Endothelial cell of umbilical vein (primary cell): ENCODE results near the gene PKHD1. TPM values are rescaled to one million over a fixed set of nuclear protein-coding genes. Genes with fewer than 3 reads are reported as not detected.

ENCODE experiments used
- BruUV-seq: library from RNA; stranded (reverse); fragments of 400-500 nt; replicated peaks from 2 replicates; lab custom pipeline; 2021; lab: Mats Ljungman, UMichigan
- CTCF ChIA-PET: fragments of 300-600, 350-600 bp; sonication (Branson Sonifier 250); formaldehyde crosslinking; loops from one replicate; lab custom pipeline; 2021; ENCODE audit warnings: antibody characterized with exemption, inconsistent platforms; lab: Charles Lee
- POLR2A ChIA-PET: fragments of 300-600, 350-600 bp; sonication (Branson Sonifier 250); formaldehyde crosslinking; loops from one replicate; lab custom pipeline; 2021; ENCODE audit warnings: antibody characterized with exemption, inconsistent platforms; lab: Charles Lee
- DNase-seq: peaks from one replicate; pipeline ENCODE4 v3.0.0-alpha.2; 2011; ENCODE audit warnings: low read depth, low spot score
- FAIRE-seq: peaks from 2 replicates; lab custom pipeline; 2011; peaks lifted over from hg19 to GRCh38; lab: Jason Lieb, UNC
- H2AFZ ChIP-seq: 2 replicates; pipeline ENCODE4 v1.6.0; 2012; ENCODE audit warnings: low read depth, low read length, control low read depth, inconsistent platforms
- H3K27ac ChIP-seq: 2 replicates; pipeline ENCODE4 v1.5.1; 2011; ENCODE audit warnings: low read depth, mild to moderate bottlenecking, control low read depth, low read length, moderate library complexity; ENCODE audit not compliant: insufficient read depth
- H3K27me3 ChIP-seq, 2 experiments: 2 replicates each; pipeline versions ENCODE4 v1.6.0 to v1.6.1; 2011; ENCODE audit warnings: low read length in 2 of 2, mixed read lengths in 1 of 2; ENCODE audit not compliant: control insufficient read depth in 2 of 2, insufficient read depth in 2 of 2
- H3K36me3 ChIP-seq, 2 experiments: 2 replicates in 1 of 2; 3 replicates in 1 of 2; pipeline ENCODE4 v1.5.1; 2011; ENCODE audit warnings: low read length in 2 of 2, mild to moderate bottlenecking in 1 of 2, moderate library complexity in 1 of 2; ENCODE audit not compliant: control insufficient read depth in 2 of 2, insufficient read depth in 2 of 2; ENCODE audit errors: extremely low read depth in 1 of 2
- H3K4me1 ChIP-seq: 3 replicates; pipeline ENCODE4 v1.5.1; 2011; ENCODE audit warnings: mild to moderate bottlenecking, low read length; ENCODE audit not compliant: control insufficient read depth, insufficient read depth; ENCODE audit errors: extremely low read depth
- H3K4me2 ChIP-seq: 2 replicates; pipeline ENCODE4 v1.6.1; 2011; ENCODE audit warnings: low read length, control low read depth, mixed read lengths; ENCODE audit not compliant: insufficient read depth
- H3K4me3 ChIP-seq, 3 experiments: fragments of 200-600 bp in 1 of 3; sonication (generic), shearing (Covaris generic) in 1 of 3; replicated peaks in 1 of 3; 2 replicates each; pipeline ENCODE4 v1.5.1; 2011 to 2016; ENCODE audit warnings: control low read depth in 3 of 3, low read length in 3 of 3, mild to moderate bottlenecking in 2 of 3, inconsistent platforms in 1 of 3, low read depth in 1 of 3, moderate library complexity in 1 of 3; ENCODE audit not compliant: insufficient read depth in 1 of 3
- H3K79me2 ChIP-seq: 2 replicates; pipeline ENCODE4 v1.6.0; 2012; ENCODE audit warnings: low read length, inconsistent platforms; ENCODE audit not compliant: control insufficient read depth, insufficient read depth
- H3K9ac ChIP-seq: replicated peaks from 2 replicates; pipeline ENCODE3; 2011; ENCODE audit warnings: low read length, control low read depth; ENCODE audit not compliant: insufficient read depth; ENCODE audit errors: extremely low read depth
- H3K9me1 ChIP-seq: replicated peaks from 3 replicates; pipeline ENCODE4 v1.6.0; 2011; ENCODE audit warnings: mild to moderate bottlenecking, low read length; ENCODE audit not compliant: control insufficient read depth, insufficient read depth; ENCODE audit errors: extremely low read depth
- H3K9me3 ChIP-seq: replicated peaks from 2 replicates; pipeline ENCODE4 v1.5.1; 2012; ENCODE audit warnings: low read length, inconsistent platforms; ENCODE audit not compliant: control insufficient read depth, insufficient read depth
- H4K20me1 ChIP-seq: replicated peaks from 2 replicates; pipeline ENCODE3; 2011; ENCODE audit warnings: mild to moderate bottlenecking, low read length; ENCODE audit not compliant: control insufficient read depth, insufficient read depth; ENCODE audit errors: extremely low read depth
- CTCF ChIP-seq, 2 donors: IDR thresholded peaks; 1 replicate in 1 of 2; 2 replicates in 1 of 2; pipeline ENCODE4 v1.5.1; 2011; ENCODE audit warnings: low read length in 2 of 2, mild to moderate bottlenecking in 2 of 2, moderate library complexity in 2 of 2, control low read depth in 1 of 2, inconsistent platforms in 1 of 2, low read depth in 1 of 2; ENCODE audit not compliant: insufficient read depth in 1 of 2; ENCODE audit errors: extremely low read depth in 1 of 2
- EZH2 ChIP-seq: IDR thresholded peaks from 2 replicates; pipeline ENCODE4 v1.6.1; 2012; ENCODE audit warnings: borderline replicate concordance, low read depth, mild to moderate bottlenecking, moderate library complexity, low read length, inconsistent platforms; ENCODE audit not compliant: severe bottlenecking
- FOS ChIP-seq: IDR thresholded peaks from 2 replicates; pipeline ENCODE4 v1.6.1; 2011; ENCODE audit warnings: mild to moderate bottlenecking, low read length, moderate library complexity, borderline replicate concordance; ENCODE audit not compliant: insufficient read depth
- GATA2 ChIP-seq: IDR thresholded peaks from 2 replicates; pipeline ENCODE4 v1.7.0; 2011; ENCODE audit warnings: low read depth, mild to moderate bottlenecking, moderate library complexity, mixed read lengths, low read length; ENCODE audit not compliant: insufficient read length, insufficient read depth
- JUN ChIP-seq: IDR thresholded peaks from 2 replicates; pipeline ENCODE4 v1.6.1; 2011; ENCODE audit warnings: borderline replicate concordance, low read depth; ENCODE audit not compliant: insufficient read length, insufficient read depth
- MAX ChIP-seq: IDR thresholded peaks from 2 replicates; pipeline ENCODE4 v1.6.1; 2011; ENCODE audit not compliant: insufficient read depth, insufficient read length
- MYC ChIP-seq: IDR thresholded peaks from one replicate; pipeline ENCODE4 v1.6.1; 2011; ENCODE audit warnings: mild to moderate bottlenecking, low read depth, low read length
- POLR2A ChIP-seq: IDR thresholded peaks from 2 replicates; pipeline ENCODE4 v1.6.1; 2012; ENCODE audit warnings: low read depth, mild to moderate bottlenecking, control low read depth, low read length
- POLR2AphosphoS5 ChIP-seq: IDR thresholded peaks from 2 replicates; pipeline ENCODE4 v1.6.1; 2012; ENCODE audit warnings: low read depth, mild to moderate bottlenecking, control low read depth, low read length, moderate library complexity; ENCODE audit not compliant: insufficient read depth
- dilution Hi-C: fragments of 300-500 bp; cut with MboI; formaldehyde crosslinking; loops from one replicate; pipeline ENCODE4 v1.15.0; 2019; ENCODE audit warnings: low sequenced_read_pairs; ENCODE audit not compliant: extremely low pct_ligation_motif_present
- intact Hi-C: fragments of 100-400 bp; cut with micrococcal nuclease; formaldehyde crosslinking; loops from one replicate; pipeline ENCODE4 v1.10.0; 2022
- polyA plus RNA-seq, 4 experiments: library from polyadenylated mRNA; depleted of rRNA in 3 of 4; stranded (reverse) in 3 of 4; unstranded in 1 of 4; fragments of >200 nt; gene quantifications; 2 replicates each; pipeline versions ENCODE4 v1.2.1 to v1.2.3, GENCODE V29; 2011 to 2012; ENCODE audit warnings: missing spikeins in 1 of 4
- total RNA-seq: library from RNA; stranded (reverse); gene quantifications from 2 replicates; pipeline ENCODE4 v1.2.3, GENCODE V29; 2021

Gene PKHD1
- total and polyA plus RNA-seq, 2 donors (not counting 3 experiments of a cell fraction or from before 2014, with no cell fraction given): not detected

- intact Hi-C loops: no loop called here
- H3K4me1 ChIP-seq: no peaks in the 10 kb centered on the region
- no peaks in the 10 kb centered on the region for H3K9me1 ChIP-seq
- TF ChIP-seq GATA2 (no peak), POLR2AphosphoS5 (no peak), JUN (no peak), FOS (no peak), CTCF (IDR thresholded peaks at IDR 0.05; ENCODE audit: extremely low read depth in 1 of 2, insufficient read depth in 1 of 2, low read depth in 1 of 2, low read length in 2 of 2) (no peak), POLR2A (no peak), MAX (no peak), MYC (no peak), EZH2 (no peak)
- POLR2A ChIA-PET: no interaction called here
- no peak overlapping the region for H3K27ac ChIP-seq
- no peak for FAIRE-seq
- DNase-seq: no peak
- dilution Hi-C loops: no loop called here
- no peak overlapping the region for H2AFZ ChIP-seq
- H3K4me2 ChIP-seq: no peak overlapping the region
- H3K4me3 ChIP-seq: no peak overlapping the region
- H3K27me3 ChIP-seq: no peaks in the 10 kb centered on the region
- H4K20me1 ChIP-seq: no peaks in the 10 kb centered on the region
- H3K36me3 ChIP-seq: no peaks in the 10 kb centered on the region
- H3K9ac ChIP-seq: no peak overlapping the region
- CTCF ChIA-PET: no interaction called here
- no peaks in the 10 kb centered on the region for H3K79me2 ChIP-seq
- H3K9me3 ChIP-seq: no peaks in the 10 kb centered on the region
- BruUV-seq: no TSS peak
Observed at GRCh38 chr6:51989789-51990188, 97.6 kb downstream of the PKHD1 start.
